HL-60/S4 treated with retinoic acid at 250 ng/mL for 4 days and 3 days (cell line): ENCODE data around the gene ROS1.
"Not testable (repeated sequence)": the region's sequence is repeated elsewhere in the genome, so short reads cannot be mapped to it uniquely, and the experiment has no call there.

ENCODE experiments used
- in situ Hi-C: fragments of 300-500 bp; cut with MboI; formaldehyde crosslinking; loops from 2 replicates; pipeline ENCODE4 v1.7.0; 2022; ENCODE audit warnings: low sequenced_read_pairs

Gene ROS1

DNA sequence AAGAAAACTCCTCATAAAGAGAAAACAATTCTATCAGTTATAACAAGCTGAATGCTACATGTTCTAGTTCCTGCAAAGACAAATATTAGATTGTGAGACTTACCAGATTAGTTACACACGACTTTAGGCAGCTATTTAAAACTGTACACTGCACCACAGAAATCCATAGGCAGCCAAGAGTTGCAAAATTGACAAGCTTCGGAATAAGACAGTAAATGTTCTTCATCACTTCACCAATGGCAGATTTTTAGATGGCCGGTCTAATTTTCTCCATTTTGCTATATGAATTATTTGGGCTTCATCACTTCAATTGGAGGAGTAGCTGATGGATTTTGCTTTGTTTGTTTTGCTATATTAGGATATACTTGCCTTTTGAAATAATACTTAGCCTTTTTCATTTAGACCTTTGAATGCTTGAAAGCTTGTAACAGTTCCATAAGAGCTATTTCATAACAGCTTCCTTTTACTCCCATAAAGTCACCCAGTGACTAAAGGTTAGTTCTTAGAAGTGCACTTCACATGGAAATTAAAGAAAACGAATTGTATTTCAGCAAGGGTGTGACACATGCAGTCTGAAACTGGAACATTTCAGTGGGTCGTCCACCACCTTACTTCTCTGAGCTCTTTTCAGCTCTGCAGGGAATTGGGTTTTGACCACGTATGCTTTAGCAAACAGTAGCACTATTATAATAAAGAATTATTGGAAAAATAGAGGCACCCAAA, at the start of gene ROS1:
TSS of gene ROS1 (minus strand) at position 512 of the 723 bp plus-strand sequence. CDS start at position 226, 286 bp downstream.
- in situ Hi-C loops = no loop called here

DNA sequence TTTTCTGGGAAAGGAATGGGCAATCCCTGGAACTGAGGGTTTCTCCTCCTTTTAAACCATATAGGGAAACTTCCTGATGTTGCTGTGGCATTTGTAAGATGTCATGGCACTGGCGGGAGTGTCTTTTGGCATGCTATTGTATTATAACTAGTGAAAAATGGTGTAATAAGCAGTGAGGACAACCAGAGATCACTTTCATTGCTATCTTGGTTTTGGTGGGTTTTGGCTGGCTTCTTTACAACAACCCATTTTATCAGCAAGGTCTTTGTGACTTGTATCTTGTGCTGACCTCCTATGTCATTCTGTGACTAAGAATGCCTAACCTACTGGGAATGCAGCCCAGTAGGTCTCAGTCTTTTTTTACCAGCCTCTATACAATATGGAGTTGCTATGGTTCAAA, 47.7 kb upstream of the ROS1 start:
- in situ Hi-C loops = no loop called here

DNA sequence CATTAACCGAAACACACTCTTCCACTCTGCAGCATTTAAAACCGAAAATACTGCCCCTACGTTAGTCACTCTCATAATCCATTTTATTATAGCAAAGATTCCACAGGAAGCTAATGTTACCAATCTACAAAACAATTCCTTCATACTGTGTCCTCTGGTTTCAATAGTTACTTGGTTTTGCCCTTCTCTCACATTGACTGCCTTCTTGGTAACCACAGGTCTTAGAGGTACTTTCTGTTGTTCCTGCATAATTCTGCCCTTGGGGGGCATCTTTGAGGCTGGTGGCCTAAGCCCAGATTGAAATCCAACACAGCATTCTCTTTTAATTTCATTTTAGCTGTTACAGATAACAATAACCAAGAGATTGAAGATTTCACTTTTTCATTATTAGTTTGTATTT, 46.9 kb upstream of the ROS1 start:
- in situ Hi-C loops = no loop called here

DNA sequence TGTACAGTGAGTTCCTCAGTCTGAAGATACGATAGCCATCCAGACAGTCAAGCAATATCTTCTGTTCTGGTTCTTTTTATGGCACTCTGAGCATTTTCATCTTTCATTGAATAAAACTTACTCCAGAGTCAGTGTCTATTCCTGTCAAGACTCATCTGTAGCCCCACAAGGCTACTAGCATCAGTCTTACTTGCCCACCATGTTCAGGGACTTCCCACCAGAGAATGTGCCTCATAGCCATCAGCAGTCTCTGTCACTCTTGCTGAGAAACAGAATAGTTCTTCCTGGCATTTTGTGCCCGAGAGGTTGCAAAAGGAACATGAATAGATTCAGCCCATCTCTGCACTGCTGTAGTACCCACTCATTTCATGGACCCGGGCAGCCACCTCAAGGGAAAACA, 44.0 kb upstream of the ROS1 start:
- in situ Hi-C loops = no loop called here

DNA sequence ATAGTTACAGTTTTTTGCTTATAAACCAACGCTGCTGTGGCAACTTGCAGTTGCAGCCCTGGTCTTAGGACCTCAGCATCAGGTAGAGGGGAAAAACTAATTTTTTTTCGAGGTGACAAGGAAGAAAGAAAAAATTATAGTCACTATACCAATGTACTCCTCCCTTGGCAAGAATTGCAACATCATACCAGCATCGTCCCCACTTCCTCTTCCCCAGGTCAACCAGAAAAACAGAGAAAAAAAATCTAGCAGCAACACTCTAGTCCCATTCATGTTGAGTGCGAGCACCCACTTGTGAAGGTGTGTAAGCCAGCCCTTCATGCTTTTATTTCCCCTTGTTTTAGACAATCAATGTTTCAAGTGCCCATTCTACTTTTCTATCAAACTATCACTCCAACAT, 43.6 kb upstream of the ROS1 start:
- in situ Hi-C loops = no loop called here

DNA sequence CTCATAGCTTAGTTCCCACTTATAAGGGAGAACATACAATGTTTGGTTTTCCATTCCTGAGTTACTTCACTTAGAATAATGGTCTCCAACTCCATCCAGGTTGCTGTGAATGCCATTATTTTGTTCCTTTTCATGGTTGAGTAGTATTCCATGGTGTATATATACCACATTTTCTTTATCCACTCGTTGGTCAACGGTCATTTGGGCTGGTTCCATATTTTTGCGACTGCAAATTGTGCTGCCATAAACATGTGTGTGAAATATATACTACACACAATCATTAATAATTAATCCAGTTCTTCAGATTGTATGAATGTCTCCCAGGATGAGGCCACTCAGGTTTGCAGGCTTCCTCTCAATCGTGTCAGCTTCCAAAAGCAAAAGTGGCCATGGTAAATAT, 42.8 kb upstream of the ROS1 start:
- in situ Hi-C loops = not testable (repeated sequence)

DNA sequence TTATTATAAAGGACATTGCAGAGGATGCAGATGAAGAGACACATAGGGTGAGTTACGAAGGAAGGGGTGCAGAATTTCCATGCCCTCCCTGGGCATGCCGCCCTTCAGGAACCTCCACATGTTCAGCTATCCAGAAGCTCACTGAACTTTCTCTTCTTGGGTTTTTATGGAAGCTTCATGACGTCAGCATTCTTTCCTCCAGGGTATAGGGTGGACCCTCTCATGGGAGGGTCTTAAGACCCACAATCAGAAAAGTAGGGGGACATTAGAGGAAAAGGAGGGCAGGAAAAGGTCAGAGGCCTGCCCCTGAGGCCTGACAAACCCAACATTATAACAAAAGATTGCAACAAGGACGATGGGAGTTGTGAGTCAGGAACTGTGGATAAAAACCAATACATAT, 42.1 kb upstream of the ROS1 start:
- in situ Hi-C loops = no loop called here

DNA sequence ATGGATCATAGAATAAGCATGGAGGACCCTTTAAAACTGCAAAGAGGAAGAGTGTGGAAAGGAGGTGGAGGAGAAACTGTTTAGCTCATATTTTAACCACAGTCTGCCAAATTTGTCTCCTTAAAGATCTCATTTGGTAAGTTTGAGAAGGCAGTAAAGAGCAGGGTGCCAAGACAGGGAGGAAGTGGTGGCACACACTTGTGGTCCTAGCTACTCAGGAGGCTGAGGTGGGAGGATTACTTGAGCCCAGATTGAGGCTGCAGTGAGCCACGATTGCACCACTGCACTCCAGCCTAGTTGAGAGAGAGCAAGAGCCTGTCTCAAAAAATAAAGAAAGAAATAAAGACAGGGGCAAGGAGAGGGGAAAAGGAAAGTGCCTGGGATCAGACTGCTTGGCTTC, 39.9 kb upstream of the ROS1 start:
- in situ Hi-C loops = no loop called here

DNA sequence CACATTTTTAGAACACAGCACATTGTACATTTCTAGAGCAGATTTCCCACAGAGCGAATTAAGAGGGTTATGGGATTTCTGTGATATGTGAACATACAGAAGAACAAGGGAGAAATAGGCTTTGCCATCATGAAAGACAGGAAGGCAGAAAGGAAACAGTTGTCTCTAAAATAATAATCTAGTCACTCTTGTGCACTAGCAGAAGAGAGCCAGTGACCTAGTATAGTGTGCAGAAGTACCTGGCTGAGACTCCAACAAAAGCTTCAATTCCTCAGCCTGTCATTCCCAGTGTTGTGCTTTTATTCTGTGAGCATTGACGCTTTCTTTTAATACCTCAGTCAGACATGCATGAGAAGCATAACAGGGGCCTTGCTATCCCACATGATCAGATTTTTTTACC, 39.0 kb upstream of the ROS1 start:
- in situ Hi-C loops = no loop called here

DNA sequence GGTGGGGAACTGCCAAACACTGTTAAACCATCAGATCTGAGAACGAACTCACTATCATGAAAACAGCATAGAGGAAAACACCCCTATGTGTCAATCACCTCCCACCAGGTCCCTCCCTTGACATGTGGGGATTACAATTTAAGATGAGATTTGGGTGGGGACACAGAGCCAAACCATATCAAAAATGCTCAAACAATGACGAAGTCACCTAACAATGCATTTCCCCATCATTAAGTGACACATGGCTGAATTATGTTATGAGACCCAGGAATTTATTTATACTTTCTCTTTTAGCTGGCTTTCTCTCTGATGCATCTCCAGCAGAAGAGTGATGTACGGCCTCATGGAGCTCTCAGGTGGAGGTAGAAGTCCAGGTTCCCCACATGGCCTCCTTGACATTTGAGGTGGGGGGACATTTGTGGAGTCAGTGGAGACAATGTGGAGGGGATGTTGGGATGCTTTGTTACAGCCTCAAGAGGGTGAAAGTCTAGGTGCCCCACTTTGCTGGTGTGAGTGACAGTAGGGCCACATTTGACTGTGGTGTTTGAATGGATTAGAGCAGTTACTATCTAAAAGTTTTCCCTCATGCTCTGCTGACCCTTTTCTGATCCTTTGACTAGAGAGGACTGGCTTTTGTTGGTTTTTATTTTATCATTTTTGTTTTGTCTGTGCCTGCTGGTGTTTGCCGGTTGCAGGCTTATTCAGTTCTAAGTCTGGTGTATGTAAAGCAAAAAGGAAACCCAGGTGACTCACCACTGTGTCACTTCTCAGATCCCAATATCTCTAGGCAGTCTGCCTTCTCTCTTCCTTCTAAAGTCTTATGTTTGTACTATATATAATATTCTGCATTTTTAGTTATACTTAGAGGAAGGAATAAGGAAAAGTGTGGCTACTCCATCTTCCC, 38.3 kb upstream of the ROS1 start:
- in situ Hi-C loops = no loop called here

DNA sequence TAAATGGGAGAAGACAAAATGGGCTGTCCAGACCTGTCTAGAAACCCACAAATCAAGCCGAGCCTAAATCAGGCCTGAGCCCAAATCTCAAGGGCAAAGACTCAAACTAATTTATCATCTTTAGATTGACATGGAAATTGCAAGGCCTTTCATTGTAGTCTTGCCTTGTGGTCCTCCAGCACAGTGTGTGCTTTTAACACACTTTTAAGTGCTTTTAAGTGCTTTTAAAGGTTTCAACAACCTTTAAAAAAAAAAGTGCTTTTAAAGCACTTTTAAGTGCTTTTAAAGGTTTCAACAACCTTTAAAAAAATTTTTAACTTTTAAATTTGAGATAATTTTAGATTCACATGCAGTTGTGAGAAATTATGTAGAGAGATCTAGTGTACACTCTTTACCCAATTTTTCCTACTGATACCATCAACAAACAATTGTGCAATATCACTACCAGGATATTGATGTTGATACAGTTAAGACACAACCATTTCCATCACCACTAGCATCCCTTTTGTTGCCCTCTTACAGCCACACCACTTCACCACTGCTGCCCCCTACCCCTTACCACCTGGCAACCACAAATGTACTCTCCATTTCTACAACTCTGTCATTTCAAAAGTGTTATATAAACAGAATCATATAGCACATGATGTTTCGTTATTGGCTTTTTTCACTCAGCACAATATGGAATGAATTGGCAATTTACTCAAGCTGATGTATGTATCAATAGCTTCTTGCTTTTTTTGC, 33.6 kb upstream of the ROS1 start:
- in situ Hi-C loops = no loop called here

DNA sequence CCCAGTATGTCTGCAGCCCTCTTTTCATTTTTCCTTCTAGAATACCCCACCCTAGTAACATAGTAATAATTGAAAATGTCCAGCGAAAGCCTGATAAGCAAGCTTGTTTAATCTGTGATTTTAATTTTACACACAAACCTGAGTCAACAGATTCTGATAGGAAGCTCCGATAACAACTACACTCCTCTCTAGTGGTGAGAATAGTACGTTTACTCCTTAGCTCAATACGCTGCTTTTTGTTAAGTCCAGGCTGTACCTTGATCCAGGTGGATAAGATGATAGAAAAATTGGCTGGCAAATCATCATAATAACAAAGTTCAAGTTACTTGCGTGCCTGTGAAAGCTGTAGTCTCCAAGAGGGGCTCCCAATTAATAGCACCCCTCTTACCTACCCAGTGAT, 31.3 kb upstream of the ROS1 start:
- in situ Hi-C loops = no loop called here

DNA sequence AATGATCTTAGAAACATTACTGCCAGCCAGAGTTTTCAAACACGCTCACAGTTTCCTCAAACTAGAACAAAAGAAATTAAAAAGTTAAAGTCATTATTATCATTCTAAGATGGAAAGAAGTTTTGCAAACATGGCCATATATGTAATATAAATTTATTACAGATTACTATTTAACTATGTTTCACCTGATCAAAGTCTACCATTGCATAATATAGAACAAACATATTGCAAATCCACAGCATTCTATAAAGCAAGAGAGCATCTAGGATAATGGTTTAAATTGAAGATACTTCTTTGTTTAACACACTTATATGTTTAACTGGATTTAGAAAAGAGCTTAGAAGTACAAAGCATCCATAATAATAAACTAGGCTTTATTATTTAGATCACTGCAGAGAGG, 30.5 kb upstream of the ROS1 start:
- in situ Hi-C loops = no loop called here

DNA sequence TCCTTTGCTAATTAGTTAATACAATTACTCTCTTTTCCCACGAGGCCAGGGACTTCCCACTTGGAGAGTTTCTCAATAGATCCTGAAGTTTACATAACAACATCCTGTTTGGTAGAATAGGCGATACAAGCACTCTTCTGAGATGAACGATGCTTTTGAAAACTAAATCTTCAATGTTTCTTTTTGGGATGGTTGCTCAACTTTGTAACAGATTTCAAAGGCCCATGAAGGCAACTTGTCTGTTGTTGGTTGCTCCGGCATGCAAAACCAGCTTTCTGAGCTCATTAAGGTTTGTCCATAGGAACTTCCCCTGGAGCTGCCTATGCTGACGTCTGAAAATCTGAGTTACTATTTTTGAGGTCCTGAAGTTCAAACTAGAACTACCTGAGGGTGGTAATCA, 25.9 kb upstream of the ROS1 start:
- in situ Hi-C loops = no loop called here

DNA sequence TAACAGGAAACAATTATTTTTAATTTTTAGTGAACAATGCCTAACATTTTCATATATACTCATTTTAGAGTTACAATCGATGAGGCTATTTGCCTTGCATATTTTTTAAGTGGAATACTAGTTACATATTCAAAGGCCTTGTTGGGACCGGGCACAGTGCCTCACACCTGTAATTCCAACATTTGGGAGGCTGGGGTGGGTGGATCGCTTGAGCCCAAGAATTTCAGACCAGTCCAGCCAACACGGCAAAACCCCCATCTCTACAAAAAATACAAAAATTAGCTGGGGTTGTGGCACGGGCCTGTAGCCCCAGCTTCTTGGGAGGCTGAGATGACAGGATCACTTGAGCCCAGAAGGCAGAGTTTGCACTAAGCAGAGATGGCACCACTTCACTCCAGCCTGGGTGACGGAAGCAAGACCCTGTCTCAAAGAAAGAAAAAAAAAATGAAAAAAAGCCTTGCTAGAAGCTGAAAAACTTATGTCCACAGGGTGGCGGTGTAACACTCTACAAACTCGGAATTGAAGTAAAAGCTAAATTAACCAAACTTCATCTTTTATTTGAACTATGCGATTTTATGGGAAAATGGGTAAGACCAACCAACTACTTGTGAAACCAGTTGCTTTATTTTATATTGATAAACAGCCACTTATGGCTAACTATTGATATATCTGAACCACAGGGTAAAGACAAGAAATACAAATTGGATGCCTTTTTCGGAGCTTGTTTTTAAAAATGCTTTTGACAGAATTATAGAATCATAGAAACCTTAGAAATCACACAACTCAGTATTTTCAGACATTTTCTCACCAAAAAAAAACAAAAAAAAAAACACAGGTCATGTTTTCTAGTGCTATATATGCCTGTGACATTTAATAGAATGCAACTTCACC, 24.1 kb upstream of the ROS1 start:
- in situ Hi-C loops = no loop called here

DNA sequence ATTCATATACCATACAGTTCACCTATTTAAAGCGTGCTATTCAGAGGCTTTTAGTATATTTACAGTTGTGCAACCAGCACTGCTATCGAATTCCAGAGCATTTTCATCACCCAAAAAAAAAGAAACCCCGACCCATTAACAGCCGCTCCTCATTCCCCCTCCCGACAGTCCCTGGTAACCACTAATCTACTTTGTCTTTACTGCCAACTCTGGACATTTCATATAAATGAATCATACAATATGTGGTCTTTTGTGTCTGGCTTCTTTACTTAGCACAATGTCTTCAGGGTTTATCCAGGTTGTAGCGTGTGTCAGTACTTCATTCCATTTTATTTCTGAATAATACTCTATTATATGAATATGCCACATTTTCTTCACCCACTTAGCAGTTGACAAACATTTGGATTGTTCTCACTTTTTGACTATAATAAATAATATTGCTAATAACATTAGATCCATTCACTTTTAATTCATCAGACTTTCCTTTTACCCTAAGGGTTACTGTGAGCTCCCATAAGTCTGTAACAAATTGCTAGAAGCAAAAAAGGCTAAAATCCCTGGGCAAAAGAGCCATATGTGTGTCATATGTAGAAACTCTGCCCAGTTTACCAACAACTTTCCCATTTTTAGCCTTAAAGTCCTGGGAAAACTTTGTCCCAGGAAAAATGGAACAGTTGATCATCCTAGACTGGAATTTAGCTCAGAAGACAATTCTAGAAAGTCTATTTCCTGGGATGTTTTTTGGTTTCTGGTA, 23.2 kb upstream of the ROS1 start:
- in situ Hi-C loops = no loop called here

DNA sequence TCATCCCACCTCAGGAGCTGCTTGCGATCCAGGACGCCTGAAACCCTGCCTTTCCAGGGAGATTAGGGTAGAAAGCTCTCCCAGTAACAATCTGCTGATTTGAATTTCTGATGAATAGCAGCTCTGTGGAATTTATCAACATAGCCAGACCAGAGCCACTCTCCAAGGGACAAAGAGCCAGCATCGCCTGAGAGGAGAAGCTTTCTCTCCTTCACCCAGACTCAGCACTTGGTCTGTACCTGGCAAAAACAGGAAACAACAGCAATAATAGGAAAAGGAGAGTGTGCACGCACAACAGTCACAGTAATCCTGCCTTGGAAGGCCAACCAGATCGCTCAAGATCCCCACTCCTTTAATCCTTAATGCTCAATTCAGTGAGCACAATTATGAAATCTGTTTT, 22.3 kb upstream of the ROS1 start:
- in situ Hi-C loops = no loop called here

DNA sequence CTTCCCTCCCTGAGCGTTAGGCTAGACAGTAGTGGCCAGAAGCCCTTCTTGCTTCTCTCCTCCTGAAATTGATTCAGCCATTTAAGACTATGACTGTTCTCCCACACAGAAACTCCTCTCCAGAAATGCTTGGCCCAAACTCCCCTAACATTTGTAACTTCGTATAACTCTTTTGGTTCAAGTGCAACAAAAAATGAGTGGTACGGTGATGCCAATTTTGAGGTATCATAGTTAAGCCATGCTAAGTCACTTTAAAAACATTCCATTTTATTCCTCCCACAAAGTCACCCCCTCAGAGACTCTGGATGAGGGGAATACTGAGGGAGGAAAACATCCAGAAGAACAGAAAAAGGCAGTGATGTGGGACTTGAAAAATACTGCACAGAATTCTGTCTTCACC, 21.1 kb upstream of the ROS1 start:
- in situ Hi-C loops = no loop called here

DNA sequence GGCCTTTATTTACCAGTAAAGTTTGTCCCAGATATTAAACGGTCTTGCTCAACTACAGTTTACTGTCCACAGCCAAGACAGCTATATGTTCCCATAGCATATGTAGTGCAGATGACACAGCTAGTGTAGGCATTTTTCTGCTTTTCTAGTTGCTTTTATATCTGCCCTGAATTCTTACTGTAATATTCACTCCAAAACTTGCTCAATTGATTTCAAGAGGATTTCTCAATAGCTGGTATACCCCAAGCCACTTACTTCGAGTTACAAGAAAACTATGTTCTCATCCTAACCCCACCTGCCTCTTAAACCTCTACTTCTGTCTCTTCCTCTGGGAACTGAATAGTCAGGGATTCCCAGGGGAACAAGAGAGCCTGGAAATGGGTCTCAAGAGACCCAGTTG, 18.9 kb upstream of the ROS1 start:
- in situ Hi-C loops = no loop called here

DNA sequence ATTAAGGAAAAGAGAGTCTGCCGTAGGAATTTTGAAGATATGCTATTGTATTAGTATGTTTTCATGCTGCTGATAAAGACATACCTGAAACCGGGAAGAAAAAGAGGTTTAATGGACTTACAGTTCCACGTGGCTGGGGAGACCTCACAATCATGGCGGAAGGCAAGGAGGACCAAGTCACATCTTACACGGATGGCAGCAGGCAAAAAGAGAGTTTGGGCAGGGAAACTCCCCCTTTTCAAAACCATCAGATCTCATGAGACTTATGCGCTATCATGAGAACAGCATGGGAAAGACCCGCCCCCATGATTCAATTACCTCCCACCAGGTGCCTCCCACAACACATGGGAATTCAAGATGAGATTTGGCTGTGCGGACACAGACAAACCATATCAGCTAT, 16.6 kb upstream of the ROS1 start:
- in situ Hi-C loops = not testable (repeated sequence)
